GM12878 (cell line): ENCODE measurements around the gene NME5. TPM values are rescaled to one million over a fixed set of nuclear protein-coding genes. Genes with fewer than 3 reads are reported as not detected.

Experiments
- ATAC-seq: fragments of 200-7000 bp; cut with Tn5 transposase; 3 replicates; pipeline ENCODE4 v1.9.1; 2020; ENCODE audit warnings: mild to moderate bottlenecking, moderate library complexity
- BruUV-seq: library from RNA; stranded (reverse); fragments of 400-500 nt; replicated peaks from 2 replicates; lab custom pipeline; 2021; lab: Mats Ljungman, UMichigan
- CTCF ChIA-PET: fragments of 300-600 bp; sonication (Branson Sonifier 250); formaldehyde crosslinking; extraction: SDS; loops from one replicate; lab custom pipeline; 2021; ENCODE audit warnings: inconsistent platforms; lab: Yijun Ruan, JAX
- POLR2A ChIA-PET: fragments of 350-600 bp; formaldehyde crosslinking; extraction: SDS; loops from one replicate; lab custom pipeline; 2021; ENCODE audit warnings: inconsistent platforms; lab: Charles Lee
- RAD21 ChIA-PET: fragments of 300-600 bp; sonication (Branson Sonifier 250); formaldehyde crosslinking; loops from one replicate; lab custom pipeline; 2023; ENCODE audit warnings: antibody characterized with exemption; ENCODE audit not compliant: unreplicated experiment; lab: Charles Lee
- SMC1A ChIA-PET: fragments of 300-600 bp; sonication (Branson Sonifier 250); formaldehyde crosslinking; loops from one replicate; lab custom pipeline; 2023; ENCODE audit not compliant: unreplicated experiment, uncharacterized antibody; lab: Charles Lee
- DNase-seq: peaks from one replicate; pipeline ENCODE4 v3.0.0-alpha.2; 2011; ENCODE audit warnings: low read depth, low spot score
- FAIRE-seq: peaks from 3 replicates; lab custom pipeline; 2011; peaks lifted over from hg19 to GRCh38; lab: Jason Lieb, UNC
- H2AFZ ChIP-seq: 2 replicates; pipeline ENCODE4 v1.6.0; 2011; ENCODE audit warnings: low read depth, low read length, control low read depth; ENCODE audit not compliant: control insufficient read depth
- H3K27ac ChIP-seq: 2 replicates; pipeline ENCODE4 v1.5.1; 2011; ENCODE audit warnings: control low read depth; ENCODE audit not compliant: control insufficient read depth, insufficient read depth
- H3K27me3 ChIP-seq, 2 experiments: replicated peaks in 1 of 2; 2 replicates each; pipeline versions ENCODE4 v1.6.0 to v1.6.1; 2011; ENCODE audit warnings: low read length in 1 of 2; ENCODE audit not compliant: control insufficient read depth in 2 of 2, insufficient read depth in 2 of 2
- H3K36me3 ChIP-seq, 2 experiments: 2 replicates each; pipeline ENCODE4 v1.5.1; 2011; ENCODE audit warnings: low read length in 1 of 2; ENCODE audit not compliant: control insufficient read depth in 2 of 2, insufficient read depth in 2 of 2
- H3K4me1 ChIP-seq: 2 replicates; pipeline ENCODE4 v1.6.1; 2011; ENCODE audit warnings: mild to moderate bottlenecking, low read length, moderate library complexity, mixed read lengths; ENCODE audit not compliant: control insufficient read depth, insufficient read depth
- H3K4me2 ChIP-seq: 2 replicates; pipeline ENCODE4 v1.6.0; 2011; ENCODE audit warnings: control low read depth; ENCODE audit not compliant: control insufficient read depth, insufficient read depth
- H3K4me3 ChIP-seq: fragments of 200-600 bp; sonication (generic); 2 replicates; pipeline ENCODE4 v1.5.1; 2016
- H3K79me2 ChIP-seq: 2 replicates; pipeline ENCODE4 v1.6.0; 2011; ENCODE audit warnings: low read length; ENCODE audit not compliant: control insufficient read depth, insufficient read depth
- H3K9ac ChIP-seq: 2 replicates; pipeline ENCODE4 v1.8.0; 2011; ENCODE audit warnings: low read length, control low read depth, mixed read lengths; ENCODE audit not compliant: control insufficient read depth, insufficient read depth
- H3K9me3 ChIP-seq: replicated peaks from 3 replicates; pipeline ENCODE4 v1.5.1; 2011; ENCODE audit warnings: mild to moderate bottlenecking, low read length; ENCODE audit not compliant: control insufficient read depth, insufficient read depth
- H4K20me1 ChIP-seq: 2 replicates; pipeline ENCODE4 v1.6.0; 2011; ENCODE audit not compliant: control insufficient read depth, insufficient read depth
- BRCA1 ChIP-seq: IDR thresholded peaks from 2 replicates; pipeline ENCODE4 v1.6.1; 2011; ENCODE audit warnings: low read depth, low read length, improper control_type of control experiment
- PML ChIP-seq: IDR thresholded peaks from 2 replicates; pipeline ENCODE4 v1.6.1; 2012; ENCODE audit warnings: low read length, inconsistent platforms
- RB1 ChIP-seq: fragments of 450-650 bp; formaldehyde crosslinking; IDR thresholded peaks from 2 replicates; pipeline ENCODE4 v1.6.1; 2017; ENCODE audit warnings: mild to moderate bottlenecking, borderline replicate concordance
- SIN3A ChIP-seq: IDR thresholded peaks from 2 replicates; pipeline ENCODE4 v1.6.1; 2012; ENCODE audit warnings: low read depth, low read length, improper control_type of control experiment
- SP1 ChIP-seq: IDR thresholded peaks from one replicate; pipeline ENCODE4 v1.6.1; 2011; ENCODE audit warnings: low read depth, low read length
- TCF12 ChIP-seq: IDR thresholded peaks from 2 replicates; pipeline ENCODE4 v1.6.1; 2011; ENCODE audit warnings: low read depth, mild to moderate bottlenecking, low read length
- YBX1 ChIP-seq: fragments of 450-650 bp; IDR thresholded peaks from 2 replicates; pipeline ENCODE4 v1.6.1; 2016; ENCODE audit warnings: antibody characterized with exemption
- ZSCAN29 ChIP-seq: fragments of 450-650 bp; IDR thresholded peaks from 2 replicates; pipeline ENCODE4 v1.6.1; 2017; ENCODE audit warnings: mild to moderate bottlenecking, moderate library complexity
- WGBS: methylation state at CpG from one replicate; pipeline ENCODE4 v1.1.6; 2016; ENCODE audit warnings: low lambda C conversion rate; ENCODE audit not compliant: insufficient replicate concordance, insufficient coverage; ENCODE audit errors: missing lambda C conversion rate; 5-methylcytosine and 5-hydroxymethylcytosine counted together
- in situ Hi-C: fragments of 300-500 bp; cut with MboI; formaldehyde crosslinking; loops from 9 replicates; pipeline ENCODE4 v1.14.3; 2018; ENCODE audit warnings: mixed read lengths
- intact Hi-C: fragments of 100-400 bp; cut with micrococcal nuclease; formaldehyde crosslinking; loops from one replicate; pipeline ENCODE4 v1.14.2; 2022; ENCODE audit not compliant: unreplicated experiment
- polyA plus RNA-seq, 11 experiments: library from polyadenylated mRNA; depleted of rRNA in 4 of 11; unstranded in 6 of 11; stranded (reverse) in 5 of 11; fragments of >200 nt; fragmentation: Nextera tagmentation in 4 of 11; fragmentation: Illumina TruSeq in 1 of 11; extraction: Ambion mirVana in 4 of 11; extraction: Trizol in 1 of 11; gene quantifications; 1 replicate in 1 of 11; 2 replicates in 10 of 11; pipeline versions ENCODE4 v1.2.1 to v1.2.3, GENCODE V29; 2011 to 2016; ENCODE audit warnings: inconsistent platforms in 2 of 11, missing spikeins in 2 of 11, low read depth in 1 of 11
- total RNA-seq, 4 experiments: library from RNA; depleted of rRNA in 3 of 4; stranded (reverse); fragments of >200 nt in 3 of 4; fragmentation: Illumina TruSeq in 1 of 4; extraction: Trizol in 1 of 4; gene quantifications; 2 replicates each; pipeline versions ENCODE4 v1.2.1 to v1.2.3, GENCODE V29; 2013 to 2021
- TF ChIP-seq, protein P1 (sequence below): fragments of 450-650 bp; IDR thresholded peaks from 2 replicates; pipeline ENCODE4 v1.6.1; 2014; ENCODE audit warnings: mild to moderate bottlenecking
- TF ChIP-seq, protein P2 (sequence below): fragments of 450-650 bp; IDR thresholded peaks from 2 replicates; pipeline ENCODE4 v1.6.1; 2017; ENCODE audit warnings: mild to moderate bottlenecking

Gene NME5
- total and polyA plus RNA-seq, 10 of the 15 experiments (the other 5 are each of a cell fraction or from before 2014, with no cell fraction given) = 0.22 to 0.52 TPM; not detected in 8

DNA sequence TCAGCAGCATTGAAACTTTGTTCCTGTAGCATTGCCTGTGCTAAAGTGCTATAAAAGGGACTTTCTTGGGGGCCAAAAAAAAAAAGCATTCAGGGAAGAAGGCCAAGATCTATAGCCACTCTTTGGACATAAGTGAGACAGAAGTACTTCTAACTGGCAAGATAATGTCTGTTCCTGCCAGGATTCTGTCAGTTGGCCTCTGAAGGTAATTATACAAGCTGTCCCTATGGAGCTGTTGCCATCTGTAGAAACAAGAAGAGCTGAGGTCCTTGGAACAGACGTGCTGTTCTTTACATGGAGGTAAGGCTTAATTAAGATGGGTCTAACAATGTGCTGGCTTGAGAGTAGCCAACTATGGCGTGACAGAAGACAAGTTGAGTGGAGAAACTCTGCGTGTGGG lies 49.4 kb upstream of the NME5 start:
- H3K4me2 ChIP-seq = no peak overlapping the region
- H3K4me1 ChIP-seq = peaks cover 12% of the 10 kb centered on the region
- POLR2A ChIA-PET = interaction anchor here (1.7 kb wide), 1 partner anchor 10 kb away, joined by 6 read pairs; the partner anchor contains the start of genes BRD8 and KIF20A
- H2AFZ ChIP-seq = no peak overlapping the region
- SMC1A ChIA-PET = interaction anchor here (1.0 kb wide), 2 partner anchors 19 to 893 kb away, joined by 3 read pairs; no protein-coding TSS in a partner anchor
- no peak overlapping the region for H3K4me3 ChIP-seq
- no peaks in the 10 kb centered on the region for H3K27me3 ChIP-seq
- H3K36me3 ChIP-seq = peaks cover 30 to 55% of the 10 kb centered on the region in 2 experiments
- no peak overlapping the region for H3K9ac ChIP-seq
- CTCF ChIA-PET = interaction anchor here (0.6 to 1.8 kb wide), 5 partner anchors 15 to 359 kb away, joined by 3 to 4 read pairs (median 3); no protein-coding TSS in a partner anchor
- intact Hi-C loops = no loop called here
- DNase-seq (no peak), ATAC-seq (no peak), FAIRE-seq (no peak)
- H3K9me3 ChIP-seq = no peaks in the 10 kb centered on the region
- in situ Hi-C loops = loop anchor here (10.0 to 25.0 kb wide), 2 partner anchors 226 to 324 kb away; no protein-coding TSS in a partner anchor
- H3K79me2 ChIP-seq = no peaks in the 10 kb centered on the region
- H4K20me1 ChIP-seq = no peaks in the 10 kb centered on the region
- TF ChIP-seq SIN3A (no peak), YBX1 (no peak), RB1 (no peak), TCF12 (no peak), PML (no peak), BRCA1 (no peak), ZSCAN29 (no peak), SP1 (no peak)
- TF ChIP-seq, protein P1, sequence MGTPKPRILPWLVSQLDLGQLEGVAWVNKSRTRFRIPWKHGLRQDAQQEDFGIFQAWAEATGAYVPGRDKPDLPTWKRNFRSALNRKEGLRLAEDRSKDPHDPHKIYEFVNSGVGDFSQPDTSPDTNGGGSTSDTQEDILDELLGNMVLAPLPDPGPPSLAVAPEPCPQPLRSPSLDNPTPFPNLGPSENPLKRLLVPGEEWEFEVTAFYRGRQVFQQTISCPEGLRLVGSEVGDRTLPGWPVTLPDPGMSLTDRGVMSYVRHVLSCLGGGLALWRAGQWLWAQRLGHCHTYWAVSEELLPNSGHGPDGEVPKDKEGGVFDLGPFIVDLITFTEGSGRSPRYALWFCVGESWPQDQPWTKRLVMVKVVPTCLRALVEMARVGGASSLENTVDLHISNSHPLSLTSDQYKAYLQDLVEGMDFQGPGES = no peak
- TF ChIP-seq, protein P2, sequence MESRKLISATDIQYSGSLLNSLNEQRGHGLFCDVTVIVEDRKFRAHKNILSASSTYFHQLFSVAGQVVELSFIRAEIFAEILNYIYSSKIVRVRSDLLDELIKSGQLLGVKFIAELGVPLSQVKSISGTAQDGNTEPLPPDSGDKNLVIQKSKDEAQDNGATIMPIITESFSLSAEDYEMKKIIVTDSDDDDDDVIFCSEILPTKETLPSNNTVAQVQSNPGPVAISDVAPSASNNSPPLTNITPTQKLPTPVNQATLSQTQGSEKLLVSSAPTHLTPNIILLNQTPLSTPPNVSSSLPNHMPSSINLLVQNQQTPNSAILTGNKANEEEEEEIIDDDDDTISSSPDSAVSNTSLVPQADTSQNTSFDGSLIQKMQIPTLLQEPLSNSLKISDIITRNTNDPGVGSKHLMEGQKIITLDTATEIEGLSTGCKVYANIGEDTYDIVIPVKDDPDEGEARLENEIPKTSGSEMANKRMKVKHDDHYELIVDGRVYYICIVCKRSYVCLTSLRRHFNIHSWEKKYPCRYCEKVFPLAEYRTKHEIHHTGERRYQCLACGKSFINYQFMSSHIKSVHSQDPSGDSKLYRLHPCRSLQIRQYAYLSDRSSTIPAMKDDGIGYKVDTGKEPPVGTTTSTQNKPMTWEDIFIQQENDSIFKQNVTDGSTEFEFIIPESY = no peak
- H3K27ac ChIP-seq = no peak overlapping the region
- RAD21 ChIA-PET = interaction anchor here (1.9 kb wide), 1 partner anchor 10 kb away, joined by 6 read pairs; the partner anchor contains the start of gene KIF20A
- no TSS peak for BruUV-seq
- WGBS = 83% methylated on average over 3 of the region's 3 CpGs
